GM23338 (cell line): ENCODE data around the gene ZNF8.

Experiments used
- JUNB ChIP-seq: IDR thresholded peaks from one replicate; pipeline ENCODE4 v1.6.1; 2016; ENCODE audit warnings: antibody characterized with exemption; ENCODE audit not compliant: unreplicated experiment
- TF ChIP-seq, protein P1 (sequence below), 2 experiments: fragments of 200-600 bp in 1 of 2; sonication (generic) in 1 of 2; conservative IDR thresholded peaks; 2 replicates each; pipeline versions ENCODE4 v1.5.1 to v1.6.1; 2016 to 2017; ENCODE audit warnings: antibody characterized with exemption in 2 of 2, low read depth in 2 of 2, mild to moderate bottlenecking in 2 of 2, moderate library complexity in 1 of 2
- TF ChIP-seq, protein P2 (sequence below): IDR thresholded peaks from one replicate; pipeline ENCODE4 v1.6.1; 2018; ENCODE audit warnings: antibody characterized with exemption; ENCODE audit not compliant: unreplicated experiment

DNA sequence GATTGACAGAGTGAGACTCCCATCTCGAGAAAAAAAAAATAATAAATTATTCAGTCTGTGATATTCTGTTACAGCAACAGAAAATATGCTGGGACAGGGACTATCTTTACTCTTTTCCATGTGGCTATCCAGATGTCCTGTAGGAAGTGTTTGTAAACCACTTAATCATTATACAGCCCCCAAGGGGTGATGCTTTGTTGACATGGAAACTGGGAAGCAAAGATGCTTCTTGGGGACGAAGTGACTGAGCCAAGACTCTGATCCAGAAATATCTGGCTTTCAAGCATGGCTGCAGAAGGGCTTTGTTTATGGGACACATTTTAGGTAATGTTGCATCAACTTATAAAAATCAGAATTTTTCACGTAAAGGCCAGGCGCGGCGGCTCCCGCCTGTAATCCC lies 5.4 kb downstream of the ZNF8 start:
- TF ChIP-seq, protein P1, sequence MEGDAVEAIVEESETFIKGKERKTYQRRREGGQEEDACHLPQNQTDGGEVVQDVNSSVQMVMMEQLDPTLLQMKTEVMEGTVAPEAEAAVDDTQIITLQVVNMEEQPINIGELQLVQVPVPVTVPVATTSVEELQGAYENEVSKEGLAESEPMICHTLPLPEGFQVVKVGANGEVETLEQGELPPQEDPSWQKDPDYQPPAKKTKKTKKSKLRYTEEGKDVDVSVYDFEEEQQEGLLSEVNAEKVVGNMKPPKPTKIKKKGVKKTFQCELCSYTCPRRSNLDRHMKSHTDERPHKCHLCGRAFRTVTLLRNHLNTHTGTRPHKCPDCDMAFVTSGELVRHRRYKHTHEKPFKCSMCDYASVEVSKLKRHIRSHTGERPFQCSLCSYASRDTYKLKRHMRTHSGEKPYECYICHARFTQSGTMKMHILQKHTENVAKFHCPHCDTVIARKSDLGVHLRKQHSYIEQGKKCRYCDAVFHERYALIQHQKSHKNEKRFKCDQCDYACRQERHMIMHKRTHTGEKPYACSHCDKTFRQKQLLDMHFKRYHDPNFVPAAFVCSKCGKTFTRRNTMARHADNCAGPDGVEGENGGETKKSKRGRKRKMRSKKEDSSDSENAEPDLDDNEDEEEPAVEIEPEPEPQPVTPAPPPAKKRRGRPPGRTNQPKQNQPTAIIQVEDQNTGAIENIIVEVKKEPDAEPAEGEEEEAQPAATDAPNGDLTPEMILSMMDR (conservative IDR thresholded peaks at IDR 0.05; ENCODE audit: low read depth in 2 of 2) = no peak
- TF ChIP-seq, protein P2, sequence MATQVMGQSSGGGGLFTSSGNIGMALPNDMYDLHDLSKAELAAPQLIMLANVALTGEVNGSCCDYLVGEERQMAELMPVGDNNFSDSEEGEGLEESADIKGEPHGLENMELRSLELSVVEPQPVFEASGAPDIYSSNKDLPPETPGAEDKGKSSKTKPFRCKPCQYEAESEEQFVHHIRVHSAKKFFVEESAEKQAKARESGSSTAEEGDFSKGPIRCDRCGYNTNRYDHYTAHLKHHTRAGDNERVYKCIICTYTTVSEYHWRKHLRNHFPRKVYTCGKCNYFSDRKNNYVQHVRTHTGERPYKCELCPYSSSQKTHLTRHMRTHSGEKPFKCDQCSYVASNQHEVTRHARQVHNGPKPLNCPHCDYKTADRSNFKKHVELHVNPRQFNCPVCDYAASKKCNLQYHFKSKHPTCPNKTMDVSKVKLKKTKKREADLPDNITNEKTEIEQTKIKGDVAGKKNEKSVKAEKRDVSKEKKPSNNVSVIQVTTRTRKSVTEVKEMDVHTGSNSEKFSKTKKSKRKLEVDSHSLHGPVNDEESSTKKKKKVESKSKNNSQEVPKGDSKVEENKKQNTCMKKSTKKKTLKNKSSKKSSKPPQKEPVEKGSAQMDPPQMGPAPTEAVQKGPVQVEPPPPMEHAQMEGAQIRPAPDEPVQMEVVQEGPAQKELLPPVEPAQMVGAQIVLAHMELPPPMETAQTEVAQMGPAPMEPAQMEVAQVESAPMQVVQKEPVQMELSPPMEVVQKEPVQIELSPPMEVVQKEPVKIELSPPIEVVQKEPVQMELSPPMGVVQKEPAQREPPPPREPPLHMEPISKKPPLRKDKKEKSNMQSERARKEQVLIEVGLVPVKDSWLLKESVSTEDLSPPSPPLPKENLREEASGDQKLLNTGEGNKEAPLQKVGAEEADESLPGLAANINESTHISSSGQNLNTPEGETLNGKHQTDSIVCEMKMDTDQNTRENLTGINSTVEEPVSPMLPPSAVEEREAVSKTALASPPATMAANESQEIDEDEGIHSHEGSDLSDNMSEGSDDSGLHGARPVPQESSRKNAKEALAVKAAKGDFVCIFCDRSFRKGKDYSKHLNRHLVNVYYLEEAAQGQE = no peak
- TF ChIP-seq JUNB = no peak
